Measurements from ENCODE around the gene MPPED1. TPM values are rescaled to one million over a fixed set of nuclear protein-coding genes. Genes with fewer than 3 reads are reported as not detected.

Gene MPPED1
- total and polyA plus RNA-seq, 4 donors: 0.89 to 6.5 (median 4.1) TPM

GRCh38 chr22:43406186-43406790 is 5.5 kb upstream of the MPPED1 start:
- Histone ChIP-seq H3K36me3 (ENCODE audit: control insufficient read depth in 4 of 4, insufficient read depth in 3 of 4, low read depth in 1 of 4, low read length in 3 of 4) (no peaks in the 10 kb centered on the region), H3K27me3 (ENCODE audit: control insufficient read depth in 4 of 4, insufficient read depth in 4 of 4, low read length in 3 of 4) (no peaks in the 10 kb centered on the region), H3K9me3 (ENCODE audit: control insufficient read depth in 4 of 4, low read length in 3 of 4) (no peaks in the 10 kb centered on the region), H3K27ac (ENCODE audit: low read depth in 1 of 2, low read length in 2 of 2) (no peak overlapping the region), H3K4me1 (ENCODE audit: control insufficient read depth in 4 of 4, insufficient read depth in 4 of 4, low read length in 3 of 4) (peaks cover 2 to 20% (median 11%) of the 10 kb centered on the region in 4 donors), H3K9ac (ENCODE audit: low read depth in 1 of 2, low read length in 2 of 2) (no peak overlapping the region), H3K4me3 (ENCODE audit: low read depth in 1 of 3, low read length in 3 of 3) (no peak overlapping the region)
- DNase-seq (ENCODE audit: low spot score): no peak
- no peak for TF ChIP-seq RXRA (IDR thresholded peaks at IDR 0.05)
- TF ChIP-seq ATF3 (IDR thresholded peaks at IDR 0.05): no peak
- no peak for TF ChIP-seq HNF4A (conservative IDR thresholded peaks at IDR 0.05)
- TF ChIP-seq, protein P1, sequence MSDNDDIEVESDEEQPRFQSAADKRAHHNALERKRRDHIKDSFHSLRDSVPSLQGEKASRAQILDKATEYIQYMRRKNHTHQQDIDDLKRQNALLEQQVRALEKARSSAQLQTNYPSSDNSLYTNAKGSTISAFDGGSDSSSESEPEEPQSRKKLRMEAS (IDR thresholded peaks at IDR 0.05): no peak
- TF ChIP-seq SP1 (IDR thresholded peaks at IDR 0.05): no peak
- TF ChIP-seq JUND (IDR thresholded peaks at IDR 0.05): no peak
- TF ChIP-seq EGR1 (IDR thresholded peaks at IDR 0.05; ENCODE audit: low read depth in 2 of 2): no peak
- no peak for TF ChIP-seq NR2F2 (IDR thresholded peaks at IDR 0.05)
- TF ChIP-seq RAD21 (IDR thresholded peaks at IDR 0.05): no peak
- WGBS: 90% methylated on average over 12 of the region's 12 CpGs

- DNase-seq (ENCODE audit: low spot score): no peak
- WGBS: 56% methylated on average over 4 of the region's 4 CpGs
These were observed 4.2 kb upstream of the MPPED1 start for GRCh38 chr22:43407591-43407990.

More at GRCh38 chr22:43407591-43407990, 4.2 kb upstream of the MPPED1 start:
- Histone ChIP-seq H3K27me3 (ENCODE audit: control insufficient read depth in 4 of 4, insufficient read depth in 4 of 4, low read length in 3 of 4) (peaks cover 0 to under 1% (median 0%) of the 10 kb centered on the region in 4 donors), H3K36me3 (ENCODE audit: control insufficient read depth in 4 of 4, insufficient read depth in 3 of 4, low read depth in 1 of 4, low read length in 3 of 4) (no peaks in the 10 kb centered on the region), H3K4me1 (ENCODE audit: control insufficient read depth in 4 of 4, insufficient read depth in 4 of 4, low read length in 3 of 4) (peaks cover 2 to 18% (median 9%) of the 10 kb centered on the region in 4 donors), H3K27ac (ENCODE audit: low read depth in 1 of 2, low read length in 2 of 2) (peak overlapping the region in 1 of 2 donors; percentile 11), H3K9me3 (ENCODE audit: control insufficient read depth in 4 of 4, low read length in 3 of 4) (no peaks in the 10 kb centered on the region), H3K4me3 (ENCODE audit: low read depth in 1 of 3, low read length in 3 of 3) (no peak overlapping the region), H3K9ac (ENCODE audit: low read depth in 1 of 2, low read length in 2 of 2) (no peak overlapping the region)
- no peak for TF ChIP-seq FOXA2 (IDR thresholded peaks at IDR 0.05)
- TF ChIP-seq FOXA1 (IDR thresholded peaks at IDR 0.05): no peak
- no peak for TF ChIP-seq RXRA (IDR thresholded peaks at IDR 0.05)
- no peak for TF ChIP-seq EGR1 (IDR thresholded peaks at IDR 0.05; ENCODE audit: low read depth in 2 of 2)
- TF ChIP-seq, protein P2, sequence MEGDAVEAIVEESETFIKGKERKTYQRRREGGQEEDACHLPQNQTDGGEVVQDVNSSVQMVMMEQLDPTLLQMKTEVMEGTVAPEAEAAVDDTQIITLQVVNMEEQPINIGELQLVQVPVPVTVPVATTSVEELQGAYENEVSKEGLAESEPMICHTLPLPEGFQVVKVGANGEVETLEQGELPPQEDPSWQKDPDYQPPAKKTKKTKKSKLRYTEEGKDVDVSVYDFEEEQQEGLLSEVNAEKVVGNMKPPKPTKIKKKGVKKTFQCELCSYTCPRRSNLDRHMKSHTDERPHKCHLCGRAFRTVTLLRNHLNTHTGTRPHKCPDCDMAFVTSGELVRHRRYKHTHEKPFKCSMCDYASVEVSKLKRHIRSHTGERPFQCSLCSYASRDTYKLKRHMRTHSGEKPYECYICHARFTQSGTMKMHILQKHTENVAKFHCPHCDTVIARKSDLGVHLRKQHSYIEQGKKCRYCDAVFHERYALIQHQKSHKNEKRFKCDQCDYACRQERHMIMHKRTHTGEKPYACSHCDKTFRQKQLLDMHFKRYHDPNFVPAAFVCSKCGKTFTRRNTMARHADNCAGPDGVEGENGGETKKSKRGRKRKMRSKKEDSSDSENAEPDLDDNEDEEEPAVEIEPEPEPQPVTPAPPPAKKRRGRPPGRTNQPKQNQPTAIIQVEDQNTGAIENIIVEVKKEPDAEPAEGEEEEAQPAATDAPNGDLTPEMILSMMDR (IDR thresholded peaks at IDR 0.05; ENCODE audit: low read depth, low read length, missing input control): no peak
- TF ChIP-seq, protein P1 (IDR thresholded peaks at IDR 0.05): no peak
- TF ChIP-seq REST (IDR thresholded peaks at IDR 0.05): no peak
- no peak for TF ChIP-seq NR2F2 (IDR thresholded peaks at IDR 0.05)
- no peak for TF ChIP-seq HNF4A (conservative IDR thresholded peaks at IDR 0.05)
- TF ChIP-seq TAF1 (conservative IDR thresholded peaks at IDR 0.05): no peak
- TF ChIP-seq JUND (IDR thresholded peaks at IDR 0.05): no peak
- TF ChIP-seq, protein P3, sequence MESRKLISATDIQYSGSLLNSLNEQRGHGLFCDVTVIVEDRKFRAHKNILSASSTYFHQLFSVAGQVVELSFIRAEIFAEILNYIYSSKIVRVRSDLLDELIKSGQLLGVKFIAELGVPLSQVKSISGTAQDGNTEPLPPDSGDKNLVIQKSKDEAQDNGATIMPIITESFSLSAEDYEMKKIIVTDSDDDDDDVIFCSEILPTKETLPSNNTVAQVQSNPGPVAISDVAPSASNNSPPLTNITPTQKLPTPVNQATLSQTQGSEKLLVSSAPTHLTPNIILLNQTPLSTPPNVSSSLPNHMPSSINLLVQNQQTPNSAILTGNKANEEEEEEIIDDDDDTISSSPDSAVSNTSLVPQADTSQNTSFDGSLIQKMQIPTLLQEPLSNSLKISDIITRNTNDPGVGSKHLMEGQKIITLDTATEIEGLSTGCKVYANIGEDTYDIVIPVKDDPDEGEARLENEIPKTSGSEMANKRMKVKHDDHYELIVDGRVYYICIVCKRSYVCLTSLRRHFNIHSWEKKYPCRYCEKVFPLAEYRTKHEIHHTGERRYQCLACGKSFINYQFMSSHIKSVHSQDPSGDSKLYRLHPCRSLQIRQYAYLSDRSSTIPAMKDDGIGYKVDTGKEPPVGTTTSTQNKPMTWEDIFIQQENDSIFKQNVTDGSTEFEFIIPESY (IDR thresholded peaks at IDR 0.05): no peak
- TF ChIP-seq GABPA (IDR thresholded peaks at IDR 0.05 in 1 of 2, conservative IDR thresholded peaks at IDR 0.05 in 1 of 2): no peak
- TF ChIP-seq SP1 (IDR thresholded peaks at IDR 0.05): no peak
- no peak for TF ChIP-seq HNF4G (IDR thresholded peaks at IDR 0.05)
- TF ChIP-seq YY1 (IDR thresholded peaks at IDR 0.05): no peak
- no peak for TF ChIP-seq RAD21 (IDR thresholded peaks at IDR 0.05)
- TF ChIP-seq ATF3 (IDR thresholded peaks at IDR 0.05): no peak

Measured in liver (tissue), 9 donors.